ENCODE data around the gene ARHGEF28. TPM values are rescaled to one million over a fixed set of nuclear protein-coding genes. Genes with fewer than 3 reads are reported as not detected.

Gene ARHGEF28
- total and polyA plus RNA-seq, 2 experiments from 2014 or later: 3.5 to 11.2 TPM

GRCh38 chr5:73743161-73743560 is 117.2 kb downstream of the ARHGEF28 start:
- Histone ChIP-seq H3K79me2 (no peaks in the 10 kb centered on the region), H2AFZ (no peak overlapping the region), H3K36me3 (replicated peaks; ENCODE audit: insufficient read depth, low read depth) (no peaks in the 10 kb centered on the region), H3K9me3 (ENCODE audit: low read depth) (no peaks in the 10 kb centered on the region), H3K27ac (no peak overlapping the region), H3K4me1 (ENCODE audit: insufficient read depth) (no peaks in the 10 kb centered on the region), H4K20me1 (ENCODE audit: insufficient read depth, poor library complexity, severe bottlenecking) (no peaks in the 10 kb centered on the region), H3K9me2 (replicated peaks; ENCODE audit: insufficient read depth) (no peaks in the 10 kb centered on the region), H3K4me3 (no peak overlapping the region), H3K27me3 (no peaks in the 10 kb centered on the region), H3K4me2 (no peak overlapping the region)
- no peak for TF ChIP-seq EZH2phosphoT487 (IDR thresholded peaks at IDR 0.05; ENCODE audit: low read depth, severe bottlenecking, unreplicated experiment)
- TF ChIP-seq, protein P1, sequence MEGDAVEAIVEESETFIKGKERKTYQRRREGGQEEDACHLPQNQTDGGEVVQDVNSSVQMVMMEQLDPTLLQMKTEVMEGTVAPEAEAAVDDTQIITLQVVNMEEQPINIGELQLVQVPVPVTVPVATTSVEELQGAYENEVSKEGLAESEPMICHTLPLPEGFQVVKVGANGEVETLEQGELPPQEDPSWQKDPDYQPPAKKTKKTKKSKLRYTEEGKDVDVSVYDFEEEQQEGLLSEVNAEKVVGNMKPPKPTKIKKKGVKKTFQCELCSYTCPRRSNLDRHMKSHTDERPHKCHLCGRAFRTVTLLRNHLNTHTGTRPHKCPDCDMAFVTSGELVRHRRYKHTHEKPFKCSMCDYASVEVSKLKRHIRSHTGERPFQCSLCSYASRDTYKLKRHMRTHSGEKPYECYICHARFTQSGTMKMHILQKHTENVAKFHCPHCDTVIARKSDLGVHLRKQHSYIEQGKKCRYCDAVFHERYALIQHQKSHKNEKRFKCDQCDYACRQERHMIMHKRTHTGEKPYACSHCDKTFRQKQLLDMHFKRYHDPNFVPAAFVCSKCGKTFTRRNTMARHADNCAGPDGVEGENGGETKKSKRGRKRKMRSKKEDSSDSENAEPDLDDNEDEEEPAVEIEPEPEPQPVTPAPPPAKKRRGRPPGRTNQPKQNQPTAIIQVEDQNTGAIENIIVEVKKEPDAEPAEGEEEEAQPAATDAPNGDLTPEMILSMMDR (IDR thresholded peaks at IDR 0.05; ENCODE audit: poor library complexity): no peak
- no peak for TF ChIP-seq EZH2 (IDR thresholded peaks at IDR 0.05; ENCODE audit: borderline replicate concordance)
- DNase-seq (ENCODE audit: low spot score): no peak
- WGBS (ENCODE audit: low lambda C conversion rate, missing lambda C conversion rate): 88% methylated on average over 2 of the region's 2 CpGs

- Histone ChIP-seq H3K4me2 (no peak overlapping the region), H3K9me3 (ENCODE audit: low read depth) (no peaks in the 10 kb centered on the region), H2AFZ (no peak overlapping the region), H3K4me1 (ENCODE audit: insufficient read depth) (no peaks in the 10 kb centered on the region), H3K27me3 (no peaks in the 10 kb centered on the region), H3K79me2 (no peaks in the 10 kb centered on the region), H3K36me3 (replicated peaks; ENCODE audit: insufficient read depth, low read depth) (no peaks in the 10 kb centered on the region), H3K9me2 (replicated peaks; ENCODE audit: insufficient read depth) (no peaks in the 10 kb centered on the region), H3K27ac (no peak overlapping the region), H4K20me1 (ENCODE audit: insufficient read depth, poor library complexity, severe bottlenecking) (no peaks in the 10 kb centered on the region), H3K4me3 (no peak overlapping the region)
- DNase-seq (ENCODE audit: low spot score): no peak
- TF ChIP-seq, protein P1 (IDR thresholded peaks at IDR 0.05; ENCODE audit: poor library complexity): no peak
- TF ChIP-seq EZH2 (IDR thresholded peaks at IDR 0.05; ENCODE audit: borderline replicate concordance): no peak
- TF ChIP-seq EZH2phosphoT487 (IDR thresholded peaks at IDR 0.05; ENCODE audit: low read depth, severe bottlenecking, unreplicated experiment): no peak
- WGBS (ENCODE audit: low lambda C conversion rate, missing lambda C conversion rate): 67% methylated on average over 1 of the region's 1 CpG
These were observed 119.8 kb downstream of the ARHGEF28 start for GRCh38 chr5:73745836-73746235.

DNA sequence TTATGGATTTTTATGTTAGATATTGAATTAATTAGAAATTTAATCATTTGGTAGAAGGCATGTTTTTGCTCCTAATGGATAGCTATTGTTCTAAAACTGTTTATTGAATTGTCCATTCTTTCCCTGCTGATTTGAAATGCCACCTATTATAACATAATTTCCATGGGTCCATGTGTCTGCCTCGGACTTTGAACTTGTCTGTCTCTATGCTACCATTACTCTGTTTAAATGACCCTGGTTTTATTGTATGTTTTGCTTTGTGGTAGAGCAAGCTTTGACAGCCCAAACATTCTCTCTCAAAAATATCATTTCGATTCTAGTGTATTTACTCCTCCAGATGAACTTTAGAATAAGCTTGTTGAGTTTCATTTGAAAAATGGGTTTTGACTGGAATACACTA is 120.6 kb downstream of the ARHGEF28 start:
- Histone ChIP-seq H3K79me2 (no peaks in the 10 kb centered on the region), H3K27me3 (no peaks in the 10 kb centered on the region), H2AFZ (no peak overlapping the region), H3K9me3 (ENCODE audit: low read depth) (no peaks in the 10 kb centered on the region), H3K4me1 (ENCODE audit: insufficient read depth) (no peaks in the 10 kb centered on the region), H3K36me3 (replicated peaks; ENCODE audit: insufficient read depth, low read depth) (no peaks in the 10 kb centered on the region), H4K20me1 (ENCODE audit: insufficient read depth, poor library complexity, severe bottlenecking) (no peaks in the 10 kb centered on the region), H3K4me2 (no peak overlapping the region), H3K4me3 (no peak overlapping the region), H3K9me2 (replicated peaks; ENCODE audit: insufficient read depth) (no peaks in the 10 kb centered on the region), H3K27ac (no peak overlapping the region)
- DNase-seq (ENCODE audit: low spot score): no peak
- 84% methylated on average over 2 of the region's 2 CpGs for WGBS (ENCODE audit: low lambda C conversion rate, missing lambda C conversion rate)
- TF ChIP-seq EZH2 (IDR thresholded peaks at IDR 0.05; ENCODE audit: borderline replicate concordance) (no peak), EZH2phosphoT487 (IDR thresholded peaks at IDR 0.05; ENCODE audit: low read depth, severe bottlenecking, unreplicated experiment) (no peak)
- TF ChIP-seq, protein P1 (IDR thresholded peaks at IDR 0.05; ENCODE audit: poor library complexity): no peak
